HepG2 (cell line): ENCODE results near the gene MEF2B. TPM values are rescaled to one million over a fixed set of nuclear protein-coding genes. Genes with fewer than 3 reads are reported as not detected.

Source experiments
- AGO1 ChIP-seq: fragments of 200-400 bp; formaldehyde crosslinking; IDR thresholded peaks from 2 replicates; pipeline ENCODE4 v1.6.1; 2017; ENCODE audit warnings: mild to moderate bottlenecking, low read depth, low read length, moderate library complexity; ENCODE audit not compliant: poor library complexity, severe bottlenecking
- ARID2 ChIP-seq: sonication (generic); formaldehyde crosslinking; IDR thresholded peaks from 2 replicates; pipeline ENCODE4 v1.8.1; 2022; ENCODE audit warnings: mild to moderate bottlenecking, missing genetic modification reagents, borderline replicate concordance
- CHD4 ChIP-seq: fragments of 200-600 bp; sonication (generic); IDR thresholded peaks from 2 replicates; pipeline ENCODE4 v1.7.0; 2017; ENCODE audit warnings: mild to moderate bottlenecking, low read length, borderline replicate concordance
- DR1 ChIP-seq: sonication (generic); formaldehyde crosslinking; IDR thresholded peaks from 2 replicates; pipeline ENCODE4 v1.8.0; 2021; ENCODE audit warnings: mild to moderate bottlenecking, missing genetic modification reagents, inconsistent platforms
- EEA1 ChIP-seq: sonication (generic); formaldehyde crosslinking; IDR thresholded peaks from 2 replicates; pipeline ENCODE4 v1.5.1; 2020; ENCODE audit warnings: mild to moderate bottlenecking, missing genetic modification reagents, borderline replicate concordance
- HMG20B ChIP-seq: conservative IDR thresholded peaks from 2 replicates; pipeline ENCODE4 v1.6.1; 2016; ENCODE audit warnings: missing genetic modification reagents, missing compliant biosample characterization
- IKZF1 ChIP-seq: fragments of 450-650 bp; IDR thresholded peaks from 2 replicates; pipeline ENCODE4 v1.7.1; 2016
- MIER2 ChIP-seq: IDR thresholded peaks from 2 replicates; pipeline ENCODE4 v1.6.1; 2016; ENCODE audit warnings: missing biosample characterization, missing genetic modification reagents
- MTF1 ChIP-seq: sonication (generic); formaldehyde crosslinking; IDR thresholded peaks from 2 replicates; pipeline ENCODE4 v1.5.0; 2020; ENCODE audit warnings: missing genetic modification reagents
- NFKBIZ ChIP-seq: IDR thresholded peaks from 2 replicates; pipeline ENCODE4 v1.6.1; 2018; ENCODE audit warnings: missing genetic modification reagents, missing compliant biosample characterization
- NFYC ChIP-seq: IDR thresholded peaks from 2 replicates; pipeline ENCODE4 v1.6.1; 2016; ENCODE audit warnings: missing genetic modification reagents, missing compliant biosample characterization
- RARA ChIP-seq: IDR thresholded peaks from 2 replicates; pipeline ENCODE4 v1.6.1; 2016; ENCODE audit warnings: missing genetic modification reagents, missing compliant biosample characterization
- RBAK ChIP-seq: sonication (generic); formaldehyde crosslinking; IDR thresholded peaks from 2 replicates; pipeline ENCODE4 v1.5.1; 2020; ENCODE audit warnings: mild to moderate bottlenecking, missing genetic modification reagents
- SMAD3 ChIP-seq: sonication (generic); formaldehyde crosslinking; IDR thresholded peaks from 2 replicates; pipeline ENCODE4 v1.4.0; 2020; ENCODE audit warnings: missing genetic modification reagents
- TRIM24 ChIP-seq: sonication (generic); formaldehyde crosslinking; IDR thresholded peaks from 2 replicates; pipeline ENCODE4 v1.8.0; 2022; ENCODE audit warnings: mild to moderate bottlenecking, missing genetic modification reagents
- ZFY ChIP-seq: sonication (generic); formaldehyde crosslinking; IDR thresholded peaks from 2 replicates; pipeline ENCODE4 v1.4.0; 2020; ENCODE audit warnings: missing genetic modification reagents
- ZKSCAN8 ChIP-seq: IDR thresholded peaks from 2 replicates; pipeline ENCODE4 v1.6.1; 2016; ENCODE audit warnings: borderline replicate concordance, missing genetic modification reagents, missing compliant biosample characterization
- ZMYM3 ChIP-seq: sonication (generic); formaldehyde crosslinking; IDR thresholded peaks from 2 replicates; pipeline ENCODE4 v1.5.1; 2020; ENCODE audit warnings: mild to moderate bottlenecking, missing genetic modification reagents
- ZNF263 ChIP-seq: sonication (generic); formaldehyde crosslinking; IDR thresholded peaks from 2 replicates; pipeline ENCODE4 v1.4.0; 2020; ENCODE audit warnings: missing genetic modification reagents
- ZNF460 ChIP-seq: sonication (generic); formaldehyde crosslinking; IDR thresholded peaks from 2 replicates; pipeline ENCODE4 v1.5.1; 2020; ENCODE audit warnings: missing genetic modification reagents, mild to moderate bottlenecking, borderline replicate concordance
- ZNF556 ChIP-seq: sonication (generic); formaldehyde crosslinking; IDR thresholded peaks from 2 replicates; pipeline ENCODE4 v1.4.0; 2020; ENCODE audit warnings: mild to moderate bottlenecking, missing genetic modification reagents, borderline replicate concordance
- ZNF605 ChIP-seq: sonication (generic); formaldehyde crosslinking; IDR thresholded peaks from 2 replicates; pipeline ENCODE4 v1.8.0; 2022; ENCODE audit warnings: mild to moderate bottlenecking, missing genetic modification reagents
- ZNF737 ChIP-seq: sonication (generic); formaldehyde crosslinking; IDR thresholded peaks from 2 replicates; pipeline ENCODE4 v1.5.0; 2020; ENCODE audit warnings: missing genetic modification reagents, mild to moderate bottlenecking, borderline replicate concordance
- polyA plus RNA-seq, 8 experiments: library from polyadenylated mRNA; depleted of rRNA in 3 of 8; stranded (reverse) in 7 of 8; unstranded in 1 of 8; fragments of >200 nt; fragmentation: Illumina TruSeq in 4 of 8; extraction: Trizol in 4 of 8; gene quantifications; 2 replicates each; pipeline versions ENCODE4 v1.2.1 to v1.2.3, GENCODE V29; 2011 to 2016; ENCODE audit warnings: low read depth in 4 of 8, missing spikeins in 1 of 8, mixed read lengths in 1 of 8; ENCODE audit not compliant: insufficient read depth in 1 of 8
- total RNA-seq, 5 experiments: library from RNA; depleted of rRNA; stranded (reverse); fragments of >200 nt; fragmentation: Illumina TruSeq; extraction: Trizol; gene quantifications; 2 replicates each; pipeline ENCODE4 v1.2.3, GENCODE V29; 2016; ENCODE audit warnings: low read depth in 1 of 5
- TF ChIP-seq, protein P1 (sequence below): sonication (generic); formaldehyde crosslinking; IDR thresholded peaks from 2 replicates; pipeline ENCODE4 v1.8.0; 2022; ENCODE audit warnings: missing genetic modification reagents, mild to moderate bottlenecking, moderate library complexity, borderline replicate concordance
- TF ChIP-seq, protein P2 (sequence below): sonication (generic); formaldehyde crosslinking; IDR thresholded peaks from 2 replicates; pipeline ENCODE4 v1.5.1; 2020; ENCODE audit warnings: mild to moderate bottlenecking, missing genetic modification reagents, moderate library complexity

Gene MEF2B
- total and polyA plus RNA-seq, 2 of the 13 experiments (the other 11 are each of a cell fraction or from before 2014, with no cell fraction given): 1.2 to 1.7 TPM

DNA sequence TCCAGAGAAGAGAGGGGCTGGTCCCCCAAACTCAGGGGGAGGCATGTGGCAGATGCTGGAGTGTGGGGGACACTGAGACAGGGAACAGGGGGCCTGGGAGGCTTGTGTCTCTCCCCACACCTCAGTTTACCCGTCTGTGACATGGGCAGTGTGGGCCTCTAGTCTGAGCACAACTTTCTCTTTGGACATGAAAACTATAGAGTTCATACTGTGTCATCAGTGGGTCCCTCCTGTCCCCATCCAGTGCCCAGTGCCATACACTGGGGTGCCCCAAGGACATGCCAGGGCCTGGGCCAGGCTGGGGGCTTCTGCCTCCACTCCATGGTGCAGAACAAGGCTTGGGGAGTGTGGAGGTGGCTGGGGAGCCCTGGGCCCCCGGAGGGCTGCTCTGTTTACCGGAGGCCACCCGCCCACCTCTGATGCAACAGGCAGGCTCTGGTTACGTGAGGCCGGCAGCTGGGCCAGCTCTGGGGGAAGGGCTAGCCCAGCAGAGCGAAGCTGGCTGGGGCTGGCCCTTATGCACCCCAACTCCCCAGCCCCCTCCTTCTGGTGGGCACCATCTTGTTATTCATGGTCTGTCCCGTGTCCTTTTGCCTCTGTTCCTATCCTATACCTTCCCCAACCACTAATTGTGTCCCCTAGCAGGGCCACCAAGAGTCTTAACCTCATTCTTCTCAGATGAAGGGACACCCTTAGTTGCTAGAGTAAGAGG, 1.9 kb upstream of the MEF2B start (continued):
- peak; percentile 83; the same call in 1 of the 2 replicates for TF ChIP-seq NFKBIZ (CRISPR knock-in tag)
- no peak; the same call in 1 of the 2 replicates for TF ChIP-seq CHD4
- no peak; the same call in 1 of the 2 replicates for TF ChIP-seq ZNF556 (CRISPR knock-in tag)
- no peak for TF ChIP-seq MIER2 (CRISPR knock-in tag)
- TF ChIP-seq DR1 (CRISPR knock-in tag): no peak
- TF ChIP-seq EEA1: no peak
- no peak for TF ChIP-seq ZNF605 (CRISPR knock-in tag)
- TF ChIP-seq, protein P1, sequence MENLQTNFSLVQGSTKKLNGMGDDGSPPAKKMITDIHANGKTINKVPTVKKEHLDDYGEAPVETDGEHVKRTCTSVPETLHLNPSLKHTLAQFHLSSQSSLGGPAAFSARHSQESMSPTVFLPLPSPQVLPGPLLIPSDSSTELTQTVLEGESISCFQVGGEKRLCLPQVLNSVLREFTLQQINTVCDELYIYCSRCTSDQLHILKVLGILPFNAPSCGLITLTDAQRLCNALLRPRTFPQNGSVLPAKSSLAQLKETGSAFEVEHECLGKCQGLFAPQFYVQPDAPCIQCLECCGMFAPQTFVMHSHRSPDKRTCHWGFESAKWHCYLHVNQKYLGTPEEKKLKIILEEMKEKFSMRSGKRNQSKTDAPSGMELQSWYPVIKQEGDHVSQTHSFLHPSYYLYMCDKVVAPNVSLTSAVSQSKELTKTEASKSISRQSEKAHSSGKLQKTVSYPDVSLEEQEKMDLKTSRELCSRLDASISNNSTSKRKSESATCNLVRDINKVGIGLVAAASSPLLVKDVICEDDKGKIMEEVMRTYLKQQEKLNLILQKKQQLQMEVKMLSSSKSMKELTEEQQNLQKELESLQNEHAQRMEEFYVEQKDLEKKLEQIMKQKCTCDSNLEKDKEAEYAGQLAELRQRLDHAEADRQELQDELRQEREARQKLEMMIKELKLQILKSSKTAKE (CRISPR knock-in tag): no peak
- no peak for TF ChIP-seq ZNF737
- TF ChIP-seq ZNF263 (CRISPR knock-in tag): no peak
- no peak for TF ChIP-seq AGO1
- TF ChIP-seq ZKSCAN8 (CRISPR knock-in tag): 0 out of 2 replicates have a peak, but pooled peaks have one; percentile 57
- TF ChIP-seq, protein P2, sequence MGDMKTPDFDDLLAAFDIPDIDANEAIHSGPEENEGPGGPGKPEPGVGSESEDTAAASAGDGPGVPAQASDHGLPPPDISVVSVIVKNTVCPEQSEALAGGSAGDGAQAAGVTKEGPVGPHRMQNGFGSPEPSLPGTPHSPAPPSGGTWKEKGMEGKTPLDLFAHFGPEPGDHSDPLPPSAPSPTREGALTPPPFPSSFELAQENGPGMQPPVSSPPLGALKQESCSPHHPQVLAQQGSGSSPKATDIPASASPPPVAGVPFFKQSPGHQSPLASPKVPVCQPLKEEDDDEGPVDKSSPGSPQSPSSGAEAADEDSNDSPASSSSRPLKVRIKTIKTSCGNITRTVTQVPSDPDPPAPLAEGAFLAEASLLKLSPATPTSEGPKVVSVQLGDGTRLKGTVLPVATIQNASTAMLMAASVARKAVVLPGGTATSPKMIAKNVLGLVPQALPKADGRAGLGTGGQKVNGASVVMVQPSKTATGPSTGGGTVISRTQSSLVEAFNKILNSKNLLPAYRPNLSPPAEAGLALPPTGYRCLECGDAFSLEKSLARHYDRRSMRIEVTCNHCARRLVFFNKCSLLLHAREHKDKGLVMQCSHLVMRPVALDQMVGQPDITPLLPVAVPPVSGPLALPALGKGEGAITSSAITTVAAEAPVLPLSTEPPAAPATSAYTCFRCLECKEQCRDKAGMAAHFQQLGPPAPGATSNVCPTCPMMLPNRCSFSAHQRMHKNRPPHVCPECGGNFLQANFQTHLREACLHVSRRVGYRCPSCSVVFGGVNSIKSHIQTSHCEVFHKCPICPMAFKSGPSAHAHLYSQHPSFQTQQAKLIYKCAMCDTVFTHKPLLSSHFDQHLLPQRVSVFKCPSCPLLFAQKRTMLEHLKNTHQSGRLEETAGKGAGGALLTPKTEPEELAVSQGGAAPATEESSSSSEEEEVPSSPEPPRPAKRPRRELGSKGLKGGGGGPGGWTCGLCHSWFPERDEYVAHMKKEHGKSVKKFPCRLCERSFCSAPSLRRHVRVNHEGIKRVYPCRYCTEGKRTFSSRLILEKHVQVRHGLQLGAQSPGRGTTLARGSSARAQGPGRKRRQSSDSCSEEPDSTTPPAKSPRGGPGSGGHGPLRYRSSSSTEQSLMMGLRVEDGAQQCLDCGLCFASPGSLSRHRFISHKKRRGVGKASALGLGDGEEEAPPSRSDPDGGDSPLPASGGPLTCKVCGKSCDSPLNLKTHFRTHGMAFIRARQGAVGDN (CRISPR knock-in tag): peak; percentile 77
- no peak for TF ChIP-seq TRIM24 (CRISPR knock-in tag)
- no peak for TF ChIP-seq NFYC (CRISPR knock-in tag)
- peak; percentile 47 for TF ChIP-seq RARA (CRISPR knock-in tag)
- TF ChIP-seq ZFY (CRISPR knock-in tag): peak; percentile 58; the same call in 1 of the 2 replicates
- TF ChIP-seq RBAK (CRISPR knock-in tag): no peak
- TF ChIP-seq MTF1 (CRISPR knock-in tag): no peak
- peak; percentile 83 for TF ChIP-seq SMAD3
- no peak for TF ChIP-seq ARID2 (CRISPR knock-in tag)
- no peak; the same call in 1 of the 2 replicates for TF ChIP-seq ZNF460 (CRISPR knock-in tag)
- no peak for TF ChIP-seq IKZF1
- TF ChIP-seq HMG20B (CRISPR knock-in tag): no peak; the same call in 1 of the 2 replicates
- peak; percentile 69; the same call in 1 of the 2 replicates for TF ChIP-seq ZMYM3
